ENCODE results near the gene ABCC4.

DNA sequence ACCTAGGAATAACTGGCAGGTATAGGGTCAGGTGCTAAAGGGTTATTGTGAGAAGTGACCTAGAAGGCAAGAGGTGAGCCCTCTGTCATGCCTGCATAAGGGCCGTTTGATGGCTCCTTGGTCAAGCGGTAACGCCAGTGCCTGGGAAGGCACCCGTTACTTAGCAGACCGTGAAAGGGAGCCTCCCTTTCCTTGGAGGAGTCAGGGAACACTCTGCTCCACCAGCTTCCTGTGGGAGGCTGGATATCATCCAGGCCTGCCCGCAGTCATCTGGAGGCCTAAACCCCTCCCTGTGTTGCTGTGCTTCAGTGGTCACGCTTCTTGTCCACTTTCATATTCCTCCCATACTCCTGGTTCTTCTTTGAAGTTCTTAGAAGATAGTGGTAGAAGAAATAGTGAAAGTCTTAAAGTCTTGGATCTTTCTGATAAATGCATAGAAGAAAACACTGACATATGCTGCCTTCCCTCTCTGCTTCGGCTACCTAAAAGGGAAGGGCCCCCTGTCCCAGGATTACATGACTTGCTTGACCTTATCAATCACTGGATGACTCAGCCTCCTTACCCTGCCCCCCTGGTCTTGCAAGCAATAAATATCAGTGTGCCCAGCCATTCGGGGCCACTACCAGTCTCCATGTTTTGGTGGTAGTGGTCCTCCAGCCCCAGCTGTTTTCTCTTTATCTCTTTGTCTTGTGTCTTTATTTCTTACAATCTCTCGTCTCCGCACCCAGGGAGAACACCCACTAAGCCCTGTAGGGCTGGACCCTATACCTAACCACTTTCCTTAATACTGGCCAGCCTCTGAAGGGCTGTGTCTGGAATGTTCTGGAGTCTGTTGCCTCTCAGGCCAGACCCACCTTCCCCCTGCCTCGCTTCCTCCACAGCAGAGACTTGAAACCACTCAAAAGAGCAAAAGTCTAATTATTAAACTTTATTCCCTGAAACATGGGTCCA is 16.1 kb upstream of the ABCC4 start:
- TF ChIP-seq, protein P1, sequence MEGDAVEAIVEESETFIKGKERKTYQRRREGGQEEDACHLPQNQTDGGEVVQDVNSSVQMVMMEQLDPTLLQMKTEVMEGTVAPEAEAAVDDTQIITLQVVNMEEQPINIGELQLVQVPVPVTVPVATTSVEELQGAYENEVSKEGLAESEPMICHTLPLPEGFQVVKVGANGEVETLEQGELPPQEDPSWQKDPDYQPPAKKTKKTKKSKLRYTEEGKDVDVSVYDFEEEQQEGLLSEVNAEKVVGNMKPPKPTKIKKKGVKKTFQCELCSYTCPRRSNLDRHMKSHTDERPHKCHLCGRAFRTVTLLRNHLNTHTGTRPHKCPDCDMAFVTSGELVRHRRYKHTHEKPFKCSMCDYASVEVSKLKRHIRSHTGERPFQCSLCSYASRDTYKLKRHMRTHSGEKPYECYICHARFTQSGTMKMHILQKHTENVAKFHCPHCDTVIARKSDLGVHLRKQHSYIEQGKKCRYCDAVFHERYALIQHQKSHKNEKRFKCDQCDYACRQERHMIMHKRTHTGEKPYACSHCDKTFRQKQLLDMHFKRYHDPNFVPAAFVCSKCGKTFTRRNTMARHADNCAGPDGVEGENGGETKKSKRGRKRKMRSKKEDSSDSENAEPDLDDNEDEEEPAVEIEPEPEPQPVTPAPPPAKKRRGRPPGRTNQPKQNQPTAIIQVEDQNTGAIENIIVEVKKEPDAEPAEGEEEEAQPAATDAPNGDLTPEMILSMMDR (conservative IDR thresholded peaks at IDR 0.05) = no peak
- no peak for TF ChIP-seq ZFX (IDR thresholded peaks at IDR 0.05)
